MM.1S (cell line): ENCODE data around the gene GRIN3B.

ENCODE experiments used
- DNase-seq: peaks from one replicate; pipeline ENCODE4 v3.0.0-alpha.2; 2015
- H2AFZ ChIP-seq: fragments of 300-600 bp; sonication (generic); 2 replicates; pipeline ENCODE4 v1.6.0; 2016; ENCODE audit warnings: antibody characterized with exemption, low read length
- H3F3A ChIP-seq: fragments of 300-600 bp; sonication (generic); 2 replicates; pipeline ENCODE4 v1.6.1; 2016; ENCODE audit warnings: mild to moderate bottlenecking, antibody characterized with exemption, low read length, moderate library complexity, mixed read lengths; ENCODE audit not compliant: insufficient read depth
- H3K27ac ChIP-seq: fragments of 300-600 bp; sonication (generic); 2 replicates; pipeline ENCODE4 v1.5.1; 2016; ENCODE audit warnings: mild to moderate bottlenecking, low read length
- H3K27me3 ChIP-seq: fragments of 300-600 bp; sonication (generic); replicated peaks from 2 replicates; pipeline ENCODE4 v1.6.0; 2016; ENCODE audit warnings: low read length; ENCODE audit not compliant: insufficient read depth
- H3K36me3 ChIP-seq: fragments of 300-600 bp; sonication (generic); replicated peaks from 2 replicates; pipeline ENCODE4 v1.6.1; 2016; ENCODE audit warnings: mild to moderate bottlenecking, low read length, mixed read lengths; ENCODE audit not compliant: insufficient read depth
- H3K4me1 ChIP-seq: fragments of 300-600 bp; sonication (generic); 2 replicates; pipeline ENCODE4 v1.6.1; 2016; ENCODE audit warnings: low read length, mixed read lengths
- H3K4me2 ChIP-seq: fragments of 300-600 bp; sonication (generic); 2 replicates; pipeline ENCODE4 v1.6.0; 2016; ENCODE audit warnings: low read depth, low read length
- H3K4me3 ChIP-seq: fragments of 300-600 bp; sonication (generic); 2 replicates; pipeline ENCODE4 v1.5.1; 2016; ENCODE audit warnings: low read length, mixed read lengths
- H3K79me2 ChIP-seq: fragments of 300-600 bp; sonication (generic); 2 replicates; pipeline ENCODE4 v1.6.1; 2016; ENCODE audit warnings: mixed run types, low read length, mixed read lengths
- H3K9ac ChIP-seq: fragments of 300-600 bp; sonication (generic); 2 replicates; pipeline ENCODE4 v1.6.1; 2016; ENCODE audit warnings: low read length, mixed read lengths
- H3K9me2 ChIP-seq: fragments of 300-600 bp; sonication (generic); replicated peaks from 2 replicates; pipeline ENCODE4 v1.6.1; 2016; ENCODE audit warnings: mild to moderate bottlenecking, low read length, mixed read lengths; ENCODE audit not compliant: insufficient read depth
- H3K9me3 ChIP-seq: fragments of 300-600 bp; sonication (generic); replicated peaks from 2 replicates; pipeline ENCODE4 v1.6.1; 2016; ENCODE audit warnings: mild to moderate bottlenecking, low read length, mixed read lengths; ENCODE audit not compliant: insufficient read depth
- H4K20me1 ChIP-seq: fragments of 300-600 bp; sonication (generic); 2 replicates; pipeline ENCODE4 v1.6.1; 2016; ENCODE audit warnings: mild to moderate bottlenecking, low read length, moderate library complexity, mixed read lengths; ENCODE audit not compliant: insufficient read depth
- EZH2 ChIP-seq: fragments of 300-600 bp; sonication (generic); optimal IDR thresholded peaks from 2 replicates; pipeline ENCODE3; 2017; ENCODE audit warnings: low read depth, mild to moderate bottlenecking, antibody characterized with exemption, low read length, mixed read lengths
- EZH2phosphoT487 ChIP-seq: fragments of 300-600 bp; sonication (generic); IDR thresholded peaks from 2 replicates; pipeline ENCODE4 v1.6.1; 2018; ENCODE audit warnings: antibody characterized with exemption, low read length
- TF ChIP-seq, protein P1 (sequence below): fragments of 300-600 bp; sonication (generic); IDR thresholded peaks from 2 replicates; pipeline ENCODE4 v1.5.1; 2016; ENCODE audit warnings: antibody characterized with exemption, low read length, mixed read lengths

GRIN3B gene

GRCh38 chr19:961866-962620 lies 38.2 kb upstream of the GRIN3B start:
- H4K20me1 ChIP-seq: no peaks in the 10 kb centered on the region
- no peaks in the 10 kb centered on the region for H3K4me1 ChIP-seq
- no peak overlapping the region for H3K4me3 ChIP-seq
- peaks cover 3% of the 10 kb centered on the region; the same call in 1 of the 2 replicates for H3K36me3 ChIP-seq
- no peaks in the 10 kb centered on the region for H3K27me3 ChIP-seq
- no peak for DNase-seq
- no peak for TF ChIP-seq EZH2phosphoT487
- TF ChIP-seq EZH2: no peak
- TF ChIP-seq, protein P1, sequence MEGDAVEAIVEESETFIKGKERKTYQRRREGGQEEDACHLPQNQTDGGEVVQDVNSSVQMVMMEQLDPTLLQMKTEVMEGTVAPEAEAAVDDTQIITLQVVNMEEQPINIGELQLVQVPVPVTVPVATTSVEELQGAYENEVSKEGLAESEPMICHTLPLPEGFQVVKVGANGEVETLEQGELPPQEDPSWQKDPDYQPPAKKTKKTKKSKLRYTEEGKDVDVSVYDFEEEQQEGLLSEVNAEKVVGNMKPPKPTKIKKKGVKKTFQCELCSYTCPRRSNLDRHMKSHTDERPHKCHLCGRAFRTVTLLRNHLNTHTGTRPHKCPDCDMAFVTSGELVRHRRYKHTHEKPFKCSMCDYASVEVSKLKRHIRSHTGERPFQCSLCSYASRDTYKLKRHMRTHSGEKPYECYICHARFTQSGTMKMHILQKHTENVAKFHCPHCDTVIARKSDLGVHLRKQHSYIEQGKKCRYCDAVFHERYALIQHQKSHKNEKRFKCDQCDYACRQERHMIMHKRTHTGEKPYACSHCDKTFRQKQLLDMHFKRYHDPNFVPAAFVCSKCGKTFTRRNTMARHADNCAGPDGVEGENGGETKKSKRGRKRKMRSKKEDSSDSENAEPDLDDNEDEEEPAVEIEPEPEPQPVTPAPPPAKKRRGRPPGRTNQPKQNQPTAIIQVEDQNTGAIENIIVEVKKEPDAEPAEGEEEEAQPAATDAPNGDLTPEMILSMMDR: no peak
- H3K9me2 ChIP-seq: no peaks in the 10 kb centered on the region
- H3K27ac ChIP-seq: no peak overlapping the region
- H2AFZ ChIP-seq: no peak overlapping the region
- no peak overlapping the region for H3K4me2 ChIP-seq
- no peaks in the 10 kb centered on the region for H3F3A ChIP-seq
- H3K79me2 ChIP-seq: no peaks in the 10 kb centered on the region
- no peak overlapping the region for H3K9ac ChIP-seq
- H3K9me3 ChIP-seq: no peaks in the 10 kb centered on the region

- Histone ChIP-seq H3K9me3 (no peaks in the 10 kb centered on the region), H3K9ac (no peak overlapping the region), H2AFZ (no peak overlapping the region), H4K20me1 (no peaks in the 10 kb centered on the region), H3K4me1 (no peaks in the 10 kb centered on the region), H3K27ac (no peak overlapping the region), H3K4me3 (no peak overlapping the region), H3K9me2 (no peaks in the 10 kb centered on the region), H3K79me2 (no peaks in the 10 kb centered on the region), H3F3A (no peaks in the 10 kb centered on the region), H3K36me3 (peaks cover 3% of the 10 kb centered on the region; the same call in 1 of the 2 replicates), H3K27me3 (no peaks in the 10 kb centered on the region), H3K4me2 (no peak overlapping the region)
- TF ChIP-seq EZH2phosphoT487 (no peak), EZH2 (no peak)
- DNase-seq: no peak
These were observed 37.4 kb upstream of the GRIN3B start for GRCh38 chr19:962683-963400.

- Histone ChIP-seq H3K27me3 (no peaks in the 10 kb centered on the region), H3F3A (no peaks in the 10 kb centered on the region), H3K27ac (no peak overlapping the region), H3K4me1 (no peaks in the 10 kb centered on the region), H3K9me2 (no peaks in the 10 kb centered on the region), H4K20me1 (no peaks in the 10 kb centered on the region), H3K36me3 (peaks cover 6% of the 10 kb centered on the region; the same call in 1 of the 2 replicates), H3K9me3 (no peaks in the 10 kb centered on the region), H3K4me2 (no peak overlapping the region), H3K79me2 (no peaks in the 10 kb centered on the region), H3K9ac (no peak overlapping the region), H2AFZ (no peak overlapping the region), H3K4me3 (no peak overlapping the region)
- TF ChIP-seq, protein P1: no peak
- TF ChIP-seq EZH2phosphoT487 (no peak), EZH2 (no peak)
- no peak for DNase-seq
These were observed 36.7 kb upstream of the GRIN3B start for GRCh38 chr19:963486-963951.
